GM20000 (cell line): ENCODE results near the gene FARP2.
"Not testable (repeated sequence)": the region's sequence is repeated elsewhere in the genome, so short reads cannot be mapped to it uniquely, and the experiment has no call there.

Experiments used
- DNase-seq: peaks from one replicate; pipeline ENCODE4 v3.0.0; 2012; ENCODE audit warnings: low spot score
- CTCF ChIP-seq: IDR thresholded peaks from 2 replicates; pipeline ENCODE4 v1.5.1; 2012; ENCODE audit warnings: mild to moderate bottlenecking, control low read depth; ENCODE audit errors: extremely low read depth, missing control alignments

The FARP2 gene

GRCh38 chr2:241514986-241515737 is 159.1 kb downstream of the FARP2 start:
- TF ChIP-seq CTCF: no peak
- DNase-seq: peak; percentile 84

GRCh38 chr2:241516520-241516965 is 160.5 kb downstream of the FARP2 start:
- no peak for TF ChIP-seq CTCF
- DNase-seq: no peak

GRCh38 chr2:241517297-241517696 is 161.2 kb downstream of the FARP2 start:
- DNase-seq: no peak
- no peak for TF ChIP-seq CTCF

- no peak for DNase-seq
- no peak for TF ChIP-seq CTCF
Measured at GRCh38 chr2:241519669-241520068, 163.6 kb downstream of the FARP2 start.

- no peak for TF ChIP-seq CTCF
- no peak for DNase-seq
Measured at GRCh38 chr2:241522477-241522876, 166.4 kb downstream of the FARP2 start.

GRCh38 chr2:241525818-241526780 is 170.0 kb downstream of the FARP2 start:
- DNase-seq: not testable (repeated sequence)

GRCh38 chr2:241530571-241530970 is 174.5 kb downstream of the FARP2 start:
- TF ChIP-seq CTCF: no peak
- no peak for DNase-seq
